Ishikawa (cell line): ENCODE measurements around the gene GRIN2A.

Experiments
- CEBPB ChIP-seq: IDR thresholded peaks from 2 replicates; pipeline ENCODE4 v1.6.1; 2012
- CREB1 ChIP-seq: IDR thresholded peaks from 2 replicates; pipeline ENCODE4 v1.6.1; 2012; ENCODE audit warnings: low read depth
- EGR1 ChIP-seq: IDR thresholded peaks from 2 replicates; pipeline ENCODE4 v1.6.1; 2012
- EP300 ChIP-seq: IDR thresholded peaks from 2 replicates; pipeline ENCODE4 v1.6.1; 2012; ENCODE audit warnings: borderline replicate concordance
- FOXM1 ChIP-seq: IDR thresholded peaks from 2 replicates; pipeline ENCODE4 v1.6.1; 2012; ENCODE audit warnings: low read depth, borderline replicate concordance
- NFIC ChIP-seq: IDR thresholded peaks from 2 replicates; pipeline ENCODE4 v1.6.1; 2012
- RAD21 ChIP-seq: IDR thresholded peaks from 2 replicates; pipeline ENCODE4 v1.6.1; 2012; ENCODE audit warnings: low read depth
- TAF1 ChIP-seq: IDR thresholded peaks from 2 replicates; pipeline ENCODE4 v1.6.1; 2012; ENCODE audit warnings: low read depth, mild to moderate bottlenecking
- TEAD4 ChIP-seq: IDR thresholded peaks from 2 replicates; pipeline ENCODE4 v1.6.1; 2012
- ZBTB7A ChIP-seq: IDR thresholded peaks from 2 replicates; pipeline ENCODE4 v1.6.1; 2012; ENCODE audit warnings: low read depth
- TF ChIP-seq, protein P1 (sequence below): IDR thresholded peaks from 2 replicates; pipeline ENCODE4 v1.6.1; 2012
- TF ChIP-seq, protein P2 (sequence below): IDR thresholded peaks from 2 replicates; pipeline ENCODE4 v1.6.1; 2012; ENCODE audit warnings: low read depth, mild to moderate bottlenecking
- TF ChIP-seq, protein P3 (sequence below): IDR thresholded peaks from 2 replicates; pipeline ENCODE4 v1.6.1; 2012

DNA sequence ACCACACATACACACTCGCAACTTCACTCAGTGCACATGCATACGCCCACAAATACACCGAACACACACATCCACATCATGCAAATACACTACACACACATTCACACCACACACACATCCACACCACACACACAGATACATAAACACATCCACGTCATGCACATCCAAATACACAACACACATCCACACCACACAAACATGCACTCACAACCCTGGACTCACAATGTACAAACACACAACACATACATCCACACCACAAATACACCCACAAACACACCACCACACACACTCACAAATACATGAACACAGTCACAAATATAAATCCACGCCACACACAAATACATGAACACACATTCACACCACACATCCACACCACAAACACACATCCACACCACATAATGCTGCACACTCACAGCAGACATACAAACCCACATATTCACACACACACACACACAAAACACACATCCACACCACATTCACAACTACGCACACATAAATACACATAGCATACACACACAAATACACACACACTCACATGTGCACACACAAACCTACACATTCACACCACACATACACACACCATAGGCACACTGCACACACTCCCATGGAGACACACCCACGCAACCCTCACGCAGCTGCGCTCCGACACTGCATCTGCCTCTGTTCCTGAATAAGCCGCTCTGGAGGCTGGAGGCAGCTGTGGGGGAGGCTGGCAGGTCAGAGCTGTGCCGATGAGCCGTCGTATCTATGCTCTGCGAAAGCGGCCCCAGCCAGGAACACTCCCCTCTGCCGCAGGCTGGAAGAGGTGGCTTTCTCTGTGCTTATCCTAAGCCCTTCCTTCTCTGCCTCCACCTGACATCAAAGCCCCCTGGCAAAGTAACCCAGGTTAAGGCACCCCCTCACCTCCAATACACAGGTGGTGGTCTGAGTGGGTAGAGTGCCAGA is 141.8 kb downstream of the GRIN2A start:
- TF ChIP-seq, protein P1, sequence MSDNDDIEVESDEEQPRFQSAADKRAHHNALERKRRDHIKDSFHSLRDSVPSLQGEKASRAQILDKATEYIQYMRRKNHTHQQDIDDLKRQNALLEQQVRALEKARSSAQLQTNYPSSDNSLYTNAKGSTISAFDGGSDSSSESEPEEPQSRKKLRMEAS = no peak
- TF ChIP-seq, protein P2, sequence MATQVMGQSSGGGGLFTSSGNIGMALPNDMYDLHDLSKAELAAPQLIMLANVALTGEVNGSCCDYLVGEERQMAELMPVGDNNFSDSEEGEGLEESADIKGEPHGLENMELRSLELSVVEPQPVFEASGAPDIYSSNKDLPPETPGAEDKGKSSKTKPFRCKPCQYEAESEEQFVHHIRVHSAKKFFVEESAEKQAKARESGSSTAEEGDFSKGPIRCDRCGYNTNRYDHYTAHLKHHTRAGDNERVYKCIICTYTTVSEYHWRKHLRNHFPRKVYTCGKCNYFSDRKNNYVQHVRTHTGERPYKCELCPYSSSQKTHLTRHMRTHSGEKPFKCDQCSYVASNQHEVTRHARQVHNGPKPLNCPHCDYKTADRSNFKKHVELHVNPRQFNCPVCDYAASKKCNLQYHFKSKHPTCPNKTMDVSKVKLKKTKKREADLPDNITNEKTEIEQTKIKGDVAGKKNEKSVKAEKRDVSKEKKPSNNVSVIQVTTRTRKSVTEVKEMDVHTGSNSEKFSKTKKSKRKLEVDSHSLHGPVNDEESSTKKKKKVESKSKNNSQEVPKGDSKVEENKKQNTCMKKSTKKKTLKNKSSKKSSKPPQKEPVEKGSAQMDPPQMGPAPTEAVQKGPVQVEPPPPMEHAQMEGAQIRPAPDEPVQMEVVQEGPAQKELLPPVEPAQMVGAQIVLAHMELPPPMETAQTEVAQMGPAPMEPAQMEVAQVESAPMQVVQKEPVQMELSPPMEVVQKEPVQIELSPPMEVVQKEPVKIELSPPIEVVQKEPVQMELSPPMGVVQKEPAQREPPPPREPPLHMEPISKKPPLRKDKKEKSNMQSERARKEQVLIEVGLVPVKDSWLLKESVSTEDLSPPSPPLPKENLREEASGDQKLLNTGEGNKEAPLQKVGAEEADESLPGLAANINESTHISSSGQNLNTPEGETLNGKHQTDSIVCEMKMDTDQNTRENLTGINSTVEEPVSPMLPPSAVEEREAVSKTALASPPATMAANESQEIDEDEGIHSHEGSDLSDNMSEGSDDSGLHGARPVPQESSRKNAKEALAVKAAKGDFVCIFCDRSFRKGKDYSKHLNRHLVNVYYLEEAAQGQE = no peak
- TF ChIP-seq CREB1 = no peak
- no peak for TF ChIP-seq EP300
- TF ChIP-seq, protein P3, sequence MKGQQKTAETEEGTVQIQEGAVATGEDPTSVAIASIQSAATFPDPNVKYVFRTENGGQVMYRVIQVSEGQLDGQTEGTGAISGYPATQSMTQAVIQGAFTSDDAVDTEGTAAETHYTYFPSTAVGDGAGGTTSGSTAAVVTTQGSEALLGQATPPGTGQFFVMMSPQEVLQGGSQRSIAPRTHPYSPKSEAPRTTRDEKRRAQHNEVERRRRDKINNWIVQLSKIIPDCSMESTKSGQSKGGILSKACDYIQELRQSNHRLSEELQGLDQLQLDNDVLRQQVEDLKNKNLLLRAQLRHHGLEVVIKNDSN = no peak
- TF ChIP-seq CEBPB = no peak
- no peak for TF ChIP-seq TAF1
- TF ChIP-seq NFIC = no peak
- TF ChIP-seq RAD21 = no peak
- no peak for TF ChIP-seq EGR1
- TF ChIP-seq ZBTB7A = no peak
- TF ChIP-seq FOXM1 = no peak
- no peak for TF ChIP-seq TEAD4
